Activated T-cell treated with anti-CD3 and anti-CD28 coated beads for 1 hour (primary cell): ENCODE results near the gene MAP1B.

Experiments
- DNase-seq: peaks from one replicate; pipeline ENCODE4 v3.0.0-alpha.2; 2020; ENCODE audit warnings: low read depth

Gene MAP1B

DNA sequence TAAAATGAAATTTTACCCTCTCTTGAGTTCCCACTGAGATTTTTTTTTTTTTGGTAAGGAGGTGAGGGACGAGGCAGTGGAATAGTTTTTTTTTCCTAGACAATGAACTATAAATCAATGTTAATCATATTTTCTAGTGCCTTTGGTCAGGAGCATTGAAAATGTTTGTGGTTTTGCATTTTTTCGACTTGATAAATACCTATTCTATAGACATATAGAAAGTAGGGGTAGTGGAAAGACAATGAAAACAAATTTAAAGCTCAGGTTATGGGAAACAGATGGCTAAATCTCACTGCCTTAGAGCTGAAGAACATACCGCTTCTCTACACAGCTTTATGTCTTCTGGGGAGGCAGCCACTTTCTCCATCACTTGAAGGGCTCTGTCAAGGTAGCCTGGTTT is 118.5 kb downstream of the MAP1B start:
- DNase-seq, result no peak

DNA sequence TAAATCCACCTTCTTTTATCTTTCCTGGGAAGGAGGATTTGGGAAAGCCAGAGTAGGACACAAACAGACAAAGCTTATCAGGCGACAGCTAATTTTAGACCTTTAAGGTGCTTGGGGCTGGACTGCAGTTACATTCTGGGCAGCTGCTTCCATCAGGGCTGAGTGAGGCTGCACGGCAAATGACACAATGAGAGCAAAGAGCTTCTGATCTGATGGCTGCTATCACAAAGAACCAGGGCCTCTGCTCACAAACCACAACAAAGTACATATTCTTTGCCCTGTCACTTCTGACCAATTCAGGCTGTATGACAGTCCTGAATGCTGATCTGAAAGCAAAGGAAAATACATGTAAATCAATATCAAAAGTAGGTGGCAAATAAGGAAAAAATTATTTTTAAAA is 119.7 kb downstream of the MAP1B start:
- DNase-seq, result no peak

DNA sequence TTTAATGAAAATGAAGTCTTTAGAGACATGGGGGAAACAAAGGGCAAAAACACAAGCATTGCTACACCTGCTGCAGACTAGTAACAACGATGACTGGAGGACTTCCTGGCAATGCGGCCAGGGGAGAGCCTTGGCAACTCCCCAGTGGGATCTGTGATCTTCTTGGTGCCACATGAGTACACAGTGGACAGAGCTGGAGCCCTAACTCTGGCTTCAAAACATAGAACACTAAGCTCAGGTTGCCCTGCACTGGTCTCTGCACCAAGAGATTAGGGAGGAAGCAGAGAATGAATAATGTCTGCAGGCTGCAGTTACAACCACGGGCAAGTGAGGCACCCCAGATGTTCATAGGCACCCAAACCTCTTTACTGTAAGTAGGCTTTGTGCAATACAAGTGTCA is 121.7 kb downstream of the MAP1B start:
- DNase-seq, result no peak

DNA sequence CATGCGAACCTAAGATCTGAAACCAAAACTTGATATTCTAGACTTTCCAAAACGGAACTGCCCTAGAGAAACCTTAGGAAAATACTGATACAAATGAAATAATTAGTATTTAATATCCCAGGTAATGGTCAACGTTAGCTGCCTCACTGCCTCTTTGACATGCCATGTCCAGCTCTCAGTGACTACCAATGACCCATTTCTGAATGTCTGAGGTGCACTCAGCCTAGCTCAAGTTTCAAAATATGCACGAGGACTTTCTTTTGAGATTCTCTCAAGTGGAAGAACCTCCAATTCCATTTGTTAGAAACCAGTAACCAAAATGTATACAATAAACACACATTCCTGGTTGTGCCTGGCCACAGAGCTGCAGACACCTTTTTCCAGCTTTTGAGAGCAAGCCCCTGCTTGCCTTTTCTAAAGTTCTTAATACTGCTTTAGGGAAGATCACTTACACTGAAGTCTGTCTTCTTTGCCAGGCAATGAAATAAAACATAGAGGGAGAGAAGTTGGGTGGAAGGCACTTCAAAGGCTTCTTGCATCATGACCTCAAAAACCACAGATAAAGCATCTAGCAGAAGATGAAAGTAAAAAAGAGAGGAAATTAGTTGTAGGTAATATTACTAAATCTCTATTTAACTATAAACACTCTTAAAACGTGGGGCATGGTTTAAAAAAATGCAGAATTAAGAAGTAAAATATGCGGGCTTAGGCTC is 124.9 kb downstream of the MAP1B start:
- no peak for DNase-seq

DNA sequence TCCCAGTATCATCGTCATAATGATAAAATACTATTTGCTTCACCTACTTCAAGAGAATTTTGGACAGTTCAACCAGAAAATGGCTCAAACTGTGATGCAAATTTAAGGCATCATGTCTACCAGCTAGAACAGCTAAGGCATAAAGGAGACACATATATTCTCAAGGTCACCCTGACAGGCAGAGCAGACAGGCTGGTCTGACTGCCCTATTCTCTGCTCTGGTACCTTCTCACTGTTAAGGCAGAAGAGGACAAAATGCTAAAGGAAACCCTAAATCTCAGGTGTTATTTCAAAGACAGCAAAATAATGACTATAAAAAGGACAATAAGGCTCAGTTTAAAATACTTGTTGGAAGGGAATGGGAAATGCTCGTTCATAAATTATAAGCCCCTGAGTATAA is 125.6 kb downstream of the MAP1B start:
- no peak for DNase-seq

DNA sequence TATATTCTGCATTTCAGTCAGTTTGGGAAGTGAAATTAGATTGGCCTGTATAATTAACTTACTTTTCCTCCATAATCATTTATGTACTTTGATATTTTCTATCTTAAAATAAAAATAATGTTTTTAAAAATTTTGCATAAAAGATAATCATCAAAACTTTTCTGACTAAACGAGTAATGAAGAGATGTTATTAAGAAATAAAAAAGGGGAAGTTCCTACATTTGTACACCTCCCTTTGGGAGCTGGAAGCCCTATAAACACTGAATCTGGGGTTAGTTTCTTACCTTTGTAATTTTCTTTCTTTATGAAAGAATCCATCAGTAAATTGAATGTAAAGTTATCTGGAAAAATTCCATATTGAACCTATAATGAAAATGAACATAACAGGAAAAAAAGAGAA is 126.6 kb downstream of the MAP1B start:
- no peak for DNase-seq

DNA sequence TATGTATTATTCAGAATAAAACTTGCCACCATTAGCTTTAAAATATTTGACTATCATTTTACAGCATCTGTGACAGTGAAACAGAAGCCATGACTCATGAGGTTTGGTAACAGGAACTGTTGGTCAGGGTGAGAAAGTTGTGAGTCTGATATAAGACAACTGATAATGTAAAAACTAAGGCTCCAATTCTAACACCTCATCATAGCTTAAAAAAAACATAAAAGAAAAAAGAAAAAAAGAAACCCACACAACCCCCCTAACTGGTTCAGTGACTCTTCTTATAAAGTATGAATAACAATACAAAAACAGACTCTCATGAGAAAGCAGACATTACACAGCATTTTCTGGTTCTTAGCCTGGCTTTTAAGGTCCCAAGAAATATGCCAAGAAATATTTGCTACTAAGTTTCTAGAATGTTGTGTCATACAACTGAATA is 127.0 kb downstream of the MAP1B start:
- no peak for DNase-seq

DNA sequence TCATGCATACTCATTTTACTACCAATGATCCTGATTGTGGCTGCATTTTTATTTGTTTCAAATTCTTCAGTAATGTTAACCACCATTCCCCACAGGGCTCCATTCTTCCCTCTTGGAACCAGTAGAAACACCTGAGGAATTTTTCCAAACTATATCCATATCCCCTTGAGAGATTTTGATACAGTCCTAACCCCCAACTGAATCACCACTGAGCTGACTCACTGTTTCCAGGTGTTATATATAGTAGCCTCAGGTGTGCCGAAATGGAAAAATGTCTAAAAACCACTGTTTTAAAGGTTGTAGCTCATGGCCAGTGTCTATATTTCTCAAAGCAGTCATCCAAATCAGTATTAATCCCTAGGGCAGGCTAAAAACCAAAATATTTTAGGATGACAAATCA is 127.6 kb downstream of the MAP1B start:
- no peak for DNase-seq

DNA sequence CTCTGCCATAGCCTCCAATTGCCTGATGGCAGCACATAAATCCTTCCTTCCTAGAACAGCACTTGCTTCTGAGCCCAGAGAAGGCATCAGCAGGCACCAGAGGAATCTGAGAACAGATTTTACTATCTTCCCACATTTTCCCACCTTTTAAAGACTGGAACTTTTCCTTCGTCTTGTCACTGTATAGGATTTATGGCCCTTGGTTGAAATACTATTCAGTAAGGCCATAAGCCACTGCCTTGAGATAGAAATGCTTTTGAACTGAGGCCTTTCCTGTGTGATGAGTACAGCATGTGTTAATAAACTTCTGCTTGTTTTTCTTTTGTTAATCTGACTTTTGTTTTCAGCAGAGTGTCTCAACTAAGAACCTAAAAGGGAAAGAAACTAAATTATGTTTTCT is 128.4 kb downstream of the MAP1B start:
- DNase-seq, result no peak

DNA sequence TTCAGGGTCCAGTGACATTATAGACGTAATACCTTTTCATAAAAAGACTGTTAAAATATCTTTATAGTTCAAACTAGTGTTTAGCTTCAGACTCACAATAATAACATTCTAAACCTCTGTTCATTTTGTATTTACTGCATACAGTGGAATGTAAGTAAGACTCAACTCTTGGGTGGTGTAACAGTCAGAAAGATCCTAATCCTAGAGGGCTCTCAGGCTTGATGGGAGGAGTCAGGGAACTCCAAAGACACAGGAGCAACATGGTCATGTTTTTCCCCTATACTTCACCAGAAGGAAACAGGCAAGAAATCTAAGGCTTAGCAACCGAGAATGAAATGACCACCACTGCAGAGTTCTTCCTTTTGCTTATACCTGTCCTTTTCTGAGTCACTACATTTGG is 130.1 kb downstream of the MAP1B start:
- no peak for DNase-seq

DNA sequence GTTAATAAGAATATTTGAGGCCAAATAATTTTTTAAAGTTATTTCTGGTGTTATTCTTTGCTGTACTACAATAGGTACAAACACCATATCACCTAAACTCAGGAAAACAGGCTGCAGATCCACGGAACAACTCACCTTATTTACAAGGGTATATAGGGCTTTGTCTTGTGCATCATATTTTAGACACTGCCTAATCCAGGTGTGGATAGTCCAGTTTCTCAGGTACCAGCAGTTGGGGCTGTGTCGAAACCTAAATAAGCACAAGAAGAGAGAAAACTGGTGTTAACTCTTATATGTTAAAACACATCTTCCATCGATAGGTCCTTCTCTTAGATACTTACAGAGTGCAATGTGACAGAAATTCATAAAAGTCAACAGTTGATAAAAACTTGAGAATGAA is 130.6 kb downstream of the MAP1B start:
- no peak for DNase-seq

DNA sequence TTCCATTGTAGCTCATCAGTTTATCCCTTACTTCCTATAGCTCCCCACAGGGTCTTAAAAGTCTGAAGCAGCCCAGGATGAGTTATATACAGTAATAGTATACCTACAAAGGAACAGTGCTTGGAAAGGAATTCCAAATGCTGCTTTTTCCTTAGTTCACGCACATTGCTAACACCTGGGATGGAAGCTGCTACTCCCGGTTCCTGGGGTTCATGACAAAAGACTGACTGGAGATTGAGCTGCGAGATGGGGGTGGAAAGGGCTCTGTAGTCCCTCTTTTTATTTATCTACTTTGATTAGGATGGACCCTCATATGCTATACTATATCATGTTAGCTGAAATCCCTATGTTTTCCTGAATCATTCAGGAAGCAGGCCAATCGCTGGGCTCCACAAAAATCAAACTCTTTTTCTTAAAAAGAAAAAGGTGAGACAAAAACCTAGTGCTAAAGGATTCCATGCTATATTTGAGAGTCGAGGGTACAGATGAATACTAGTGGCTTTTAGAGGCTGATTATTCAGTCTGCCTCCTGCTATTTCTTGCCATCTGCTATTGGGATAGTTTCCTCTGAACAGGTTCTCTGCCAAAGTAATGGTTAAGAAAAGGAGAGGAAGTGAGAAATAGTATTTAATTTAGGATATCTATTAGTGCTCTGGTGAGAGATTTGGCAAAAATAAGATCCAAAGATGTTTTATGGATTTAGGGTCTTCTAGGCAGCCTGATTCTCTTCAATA is 131.6 kb downstream of the MAP1B start:
- DNase-seq, result no peak

DNA sequence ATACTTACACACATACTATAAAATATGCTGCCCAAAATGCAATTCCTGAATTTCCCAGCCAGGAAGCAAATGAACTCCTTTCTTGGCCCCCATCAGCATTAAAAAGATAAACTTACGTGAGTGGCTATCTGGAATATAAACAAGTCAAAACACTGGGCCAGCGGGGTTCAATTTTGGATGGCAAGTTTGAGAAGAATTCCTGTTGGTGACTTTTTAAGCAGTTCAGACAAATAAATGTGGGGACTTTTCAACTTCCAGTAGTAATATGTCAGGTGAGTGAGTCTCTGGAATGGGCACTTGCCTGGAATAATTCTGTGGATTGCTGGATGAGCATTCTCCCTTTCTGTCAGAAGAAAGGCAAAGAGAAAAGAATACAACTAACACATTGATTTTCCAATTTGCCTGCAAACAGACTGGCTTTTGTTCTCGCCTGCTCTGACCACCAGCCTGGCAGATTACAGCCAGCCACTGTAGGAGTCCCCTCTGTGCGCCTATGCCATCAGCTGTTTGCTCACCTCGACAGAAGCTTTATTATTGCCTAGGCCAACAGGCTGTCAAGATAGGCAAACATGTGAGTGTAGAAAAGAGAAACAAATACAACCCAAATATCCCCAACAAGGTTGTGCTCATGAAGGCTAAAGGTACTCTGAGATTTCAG is 134.2 kb downstream of the MAP1B start:
- no peak for DNase-seq

DNA sequence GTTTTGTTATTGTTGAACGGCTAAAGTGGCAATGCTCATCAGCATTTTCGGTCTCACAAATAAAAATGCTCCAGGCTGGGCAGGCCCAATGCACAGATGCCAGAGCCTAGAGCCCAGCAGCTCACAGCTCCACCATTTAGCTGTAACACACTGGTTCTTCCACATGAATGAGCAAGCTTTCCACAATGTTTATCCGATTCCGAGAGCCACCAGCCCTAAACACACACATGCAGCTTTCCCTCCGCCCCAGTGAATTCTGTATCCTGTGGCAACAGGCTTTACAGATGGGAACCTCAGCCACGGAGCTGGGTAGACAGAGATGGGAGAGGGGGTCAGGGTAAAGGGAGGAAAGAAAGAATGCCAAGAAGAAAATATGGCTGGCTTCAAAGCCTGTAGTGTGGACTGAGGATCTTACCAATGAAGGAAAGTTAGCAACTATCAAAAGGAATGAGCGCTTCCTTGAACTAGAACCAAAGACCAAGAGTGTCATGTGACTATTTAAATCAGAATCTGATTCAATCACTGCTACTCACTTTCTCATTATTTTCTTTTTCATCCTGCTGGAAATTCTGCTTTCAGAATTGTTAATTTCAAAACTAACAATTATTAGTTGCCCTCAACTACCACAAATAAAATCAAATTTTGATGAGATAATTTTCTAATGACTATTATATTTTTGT is 135.7 kb downstream of the MAP1B start:
- DNase-seq, result no peak

DNA sequence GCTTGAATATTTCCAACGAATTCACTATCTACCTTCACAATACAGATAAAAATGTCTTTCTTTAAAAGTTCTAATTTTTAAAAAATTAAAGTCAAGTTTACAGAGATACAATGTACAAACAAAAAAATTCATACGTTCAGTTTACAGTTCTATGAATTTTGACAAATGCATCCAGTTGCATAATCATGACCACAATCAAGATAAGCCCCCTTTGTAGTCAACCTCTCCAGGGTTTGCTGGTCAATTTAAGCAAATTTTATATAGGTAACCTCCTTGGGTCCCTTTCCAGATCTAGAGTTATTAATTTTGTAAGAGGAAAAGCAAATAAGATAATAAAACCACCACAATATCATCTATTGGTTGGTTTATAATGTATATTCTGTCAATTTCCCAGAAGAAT is 136.4 kb downstream of the MAP1B start:
- no peak for DNase-seq

DNA sequence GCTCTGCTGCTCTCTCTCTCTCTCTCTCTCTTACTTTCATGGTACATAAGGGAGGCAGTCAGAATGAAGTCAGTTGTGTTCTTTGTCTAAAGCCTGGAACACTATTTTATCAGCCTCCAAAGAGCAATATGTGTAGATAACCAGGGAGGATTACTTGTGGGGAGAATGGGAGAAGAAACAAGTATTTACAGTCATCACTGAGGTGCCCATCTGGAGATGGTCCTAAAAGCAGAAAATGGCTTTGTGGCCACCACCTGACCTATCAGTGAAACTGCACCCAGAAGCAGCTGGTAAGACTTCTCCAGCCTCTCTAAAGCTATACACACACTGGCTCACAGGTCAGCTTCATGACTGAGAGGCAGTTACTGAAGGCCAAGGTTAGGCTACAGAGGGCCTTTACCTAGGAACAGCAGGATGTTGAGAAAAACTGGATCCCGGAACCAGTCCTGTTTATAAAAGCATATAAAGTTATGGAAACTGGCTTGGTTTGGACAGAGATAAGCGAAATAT is 137.6 kb downstream of the MAP1B start:
- no peak for DNase-seq

DNA sequence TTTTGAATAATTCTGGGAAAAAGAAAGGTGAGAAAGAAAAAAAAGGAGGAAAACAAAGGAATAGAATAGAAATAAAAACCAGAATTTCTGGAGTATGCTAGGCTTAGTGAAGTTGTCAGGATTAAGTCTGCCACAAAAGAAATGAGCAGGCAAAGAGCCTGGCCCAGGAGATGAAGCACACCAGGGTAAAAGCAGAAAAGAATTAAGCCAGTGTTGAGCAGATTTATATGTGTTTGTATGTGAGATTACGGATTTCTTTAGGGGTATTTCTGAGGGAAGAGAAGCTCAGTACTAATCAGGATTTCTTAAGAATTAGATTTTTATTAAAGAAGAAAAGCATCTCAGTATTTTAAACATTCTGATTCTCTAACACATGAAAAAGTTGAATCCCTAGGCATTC is 138.3 kb downstream of the MAP1B start:
- DNase-seq, result no peak

DNA sequence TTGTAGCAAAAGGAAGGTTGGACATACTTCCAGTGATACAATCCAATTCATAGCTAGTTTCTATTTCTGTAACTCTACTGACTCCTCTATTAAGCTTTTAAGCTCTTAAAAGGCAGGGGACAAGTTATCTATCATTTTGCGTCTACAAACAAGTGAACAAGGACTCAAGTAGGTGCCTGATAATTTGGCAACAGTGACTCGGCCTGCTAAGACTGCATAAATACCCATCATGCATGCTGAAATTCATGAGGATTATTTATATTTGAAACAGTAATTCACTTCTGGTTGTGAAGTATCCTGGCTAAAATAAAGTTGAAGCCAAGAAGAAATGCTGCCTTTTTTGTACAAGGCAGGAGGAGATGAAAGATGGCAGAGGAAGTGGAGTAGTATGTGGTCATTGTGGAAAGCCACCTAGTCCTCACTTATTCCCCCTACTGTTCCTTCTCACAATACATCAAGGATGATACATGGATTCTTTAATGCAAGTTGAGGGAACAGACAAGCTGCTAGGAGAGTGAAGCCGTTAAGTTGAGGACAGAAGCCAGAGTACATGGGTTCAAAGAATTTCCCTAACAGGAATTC is 138.8 kb downstream of the MAP1B start:
- DNase-seq, result no peak

DNA sequence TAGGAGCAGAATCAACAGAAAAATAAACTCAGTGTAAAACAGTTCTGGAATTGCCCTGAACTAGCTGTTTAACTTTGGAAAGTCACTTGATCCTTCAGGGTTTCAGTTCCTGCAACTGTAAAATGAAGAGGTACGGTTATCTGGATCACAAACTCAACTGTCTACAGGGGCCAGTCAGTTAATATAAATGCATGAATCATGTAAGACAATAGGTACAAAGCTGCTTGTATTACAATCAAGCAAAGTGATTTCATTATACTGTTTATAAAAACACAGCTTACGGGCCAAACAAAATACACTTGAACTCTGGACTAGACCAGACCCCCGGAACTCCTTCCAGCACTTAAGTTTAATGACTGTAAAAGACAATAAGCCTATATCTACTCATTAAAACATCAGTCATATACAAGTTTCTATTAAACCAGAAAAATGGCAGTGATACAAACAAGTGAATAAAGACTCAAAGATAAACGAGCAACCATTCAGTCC is 139.7 kb downstream of the MAP1B start:
- no peak for DNase-seq

DNA sequence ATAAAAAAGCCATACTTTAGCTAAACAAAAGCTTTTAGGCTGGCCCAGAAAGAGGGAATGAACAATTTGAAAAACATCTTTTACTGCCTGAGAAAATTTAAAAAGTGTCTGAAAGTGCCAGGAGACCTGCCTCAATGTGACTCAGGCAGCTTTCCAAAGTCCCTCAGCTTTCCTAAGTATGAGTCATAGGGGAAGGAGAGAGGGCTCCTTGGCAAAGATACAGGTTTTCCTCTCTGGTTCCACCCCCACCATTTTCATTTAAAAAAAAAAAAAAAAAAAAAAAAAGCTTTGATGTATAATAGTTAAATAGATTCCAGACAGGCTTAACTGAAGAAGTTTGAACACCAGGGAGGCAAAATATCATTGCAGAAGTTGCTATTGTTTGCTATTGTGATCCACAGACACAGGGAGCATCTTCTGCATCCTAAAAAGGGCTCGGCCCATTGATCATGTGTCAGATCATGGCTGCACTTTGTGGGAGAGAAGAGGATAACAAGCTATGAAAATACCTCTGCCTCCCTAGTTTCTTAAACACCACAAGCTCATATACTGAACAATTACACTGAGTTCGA is 141.2 kb downstream of the MAP1B start:
- DNase-seq, result no peak

DNA sequence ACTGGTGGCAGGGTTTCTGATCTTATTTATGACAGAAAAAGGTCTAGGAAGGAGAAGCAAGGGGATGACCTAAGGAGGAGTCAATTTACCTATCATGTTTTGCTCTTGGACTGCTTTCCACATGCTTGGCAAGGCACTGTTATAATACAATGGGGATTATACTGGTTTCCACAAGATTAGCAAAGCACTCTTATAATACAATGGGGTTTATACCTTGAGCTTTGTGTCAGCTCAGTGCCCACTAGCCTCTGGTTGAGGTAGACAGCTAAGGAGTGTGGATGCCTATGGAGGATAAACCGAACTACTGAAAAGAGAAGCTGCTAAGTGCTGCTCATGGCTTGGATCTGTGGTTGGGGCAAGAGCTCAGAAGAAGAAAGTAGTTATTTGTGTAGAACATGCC is 144.1 kb downstream of the MAP1B start:
- no peak for DNase-seq

DNA sequence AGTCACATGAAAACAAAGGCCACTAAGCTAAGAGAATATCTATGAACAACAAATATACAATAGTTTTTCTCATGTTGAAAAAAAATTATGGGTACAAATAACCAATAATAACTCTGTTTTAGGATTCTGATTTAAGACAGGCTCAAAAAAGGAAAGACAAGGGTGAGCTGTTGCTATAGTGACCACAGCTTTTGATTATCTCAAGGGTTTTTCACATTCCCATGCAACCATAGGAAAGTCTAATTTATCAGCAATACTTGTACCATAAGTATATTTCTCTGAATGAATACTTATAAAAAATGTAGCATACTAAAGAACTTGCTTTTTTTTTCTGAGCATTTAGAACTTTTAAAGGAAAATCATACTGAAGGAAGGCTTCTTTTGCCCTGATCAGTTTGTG is 144.7 kb downstream of the MAP1B start:
- DNase-seq, result no peak
